Measurements from ENCODE around the gene PPM1B.

Gene PPM1B

GRCh38 chr2:44142306-44142705, 26.4 kb upstream of the PPM1B start:
- no peak for TF ChIP-seq GATA3 (IDR thresholded peaks at IDR 0.05; ENCODE audit: low read depth, low read length)
- no peak for TF ChIP-seq GATA2 (IDR thresholded peaks at IDR 0.05; ENCODE audit: low read depth, low read length)

- TF ChIP-seq GATA2 (IDR thresholded peaks at IDR 0.05; ENCODE audit: low read depth, low read length) (no peak), GATA3 (IDR thresholded peaks at IDR 0.05; ENCODE audit: low read depth, low read length) (no peak)
Measured at GRCh38 chr2:44143701-44144100, 25.0 kb upstream of the PPM1B start.

- TF ChIP-seq GATA3 (IDR thresholded peaks at IDR 0.05; ENCODE audit: low read depth, low read length) (no peak), GATA2 (IDR thresholded peaks at IDR 0.05; ENCODE audit: low read depth, low read length) (no peak)
Measured at GRCh38 chr2:44148999-44149398, 19.7 kb upstream of the PPM1B start.

- no peak for TF ChIP-seq GATA3 (IDR thresholded peaks at IDR 0.05; ENCODE audit: low read depth, low read length)
- no peak for TF ChIP-seq GATA2 (IDR thresholded peaks at IDR 0.05; ENCODE audit: low read depth, low read length)
Measured at GRCh38 chr2:44150473-44150872, 18.2 kb upstream of the PPM1B start.

- TF ChIP-seq GATA3 (IDR thresholded peaks at IDR 0.05; ENCODE audit: low read depth, low read length) (no peak), GATA2 (IDR thresholded peaks at IDR 0.05; ENCODE audit: low read depth, low read length) (no peak)
Measured at GRCh38 chr2:44152865-44153669, 15.6 kb upstream of the PPM1B start.

- no peak for TF ChIP-seq GATA3 (IDR thresholded peaks at IDR 0.05; ENCODE audit: low read depth, low read length)
- TF ChIP-seq GATA2 (IDR thresholded peaks at IDR 0.05; ENCODE audit: low read depth, low read length): no peak
Measured at GRCh38 chr2:44155666-44156446, 12.8 kb upstream of the PPM1B start.

GRCh38 chr2:44163777-44164176, 4.9 kb upstream of the PPM1B start:
- TF ChIP-seq GATA3 (IDR thresholded peaks at IDR 0.05; ENCODE audit: low read depth, low read length) (no peak), GATA2 (IDR thresholded peaks at IDR 0.05; ENCODE audit: low read depth, low read length) (no peak)

GRCh38 chr2:44164617-44165016, 4.1 kb upstream of the PPM1B start:
- TF ChIP-seq GATA2 (IDR thresholded peaks at IDR 0.05; ENCODE audit: low read depth, low read length) (no peak), GATA3 (IDR thresholded peaks at IDR 0.05; ENCODE audit: low read depth, low read length) (no peak)

GRCh38 chr2:44166096-44166495, 2.6 kb upstream of the PPM1B start:
- TF ChIP-seq GATA3 (IDR thresholded peaks at IDR 0.05; ENCODE audit: low read depth, low read length): no peak
- no peak for TF ChIP-seq GATA2 (IDR thresholded peaks at IDR 0.05; ENCODE audit: low read depth, low read length)

GRCh38 chr2:44167311-44167907, 1.3 kb upstream of the PPM1B start:
- TF ChIP-seq GATA2 (IDR thresholded peaks at IDR 0.05; ENCODE audit: low read depth, low read length) (no peak), GATA3 (IDR thresholded peaks at IDR 0.05; ENCODE audit: low read depth, low read length) (no peak)

- no peak for TF ChIP-seq GATA3 (IDR thresholded peaks at IDR 0.05; ENCODE audit: low read depth, low read length)
- no peak for TF ChIP-seq GATA2 (IDR thresholded peaks at IDR 0.05; ENCODE audit: low read depth, low read length)
Measured at GRCh38 chr2:44167908-44168680, 581 bp upstream of the PPM1B start.

GRCh38 chr2:44169155-44169898, 652 bp downstream of the PPM1B start:
- TF ChIP-seq GATA3 (IDR thresholded peaks at IDR 0.05; ENCODE audit: low read depth, low read length) (no peak), GATA2 (IDR thresholded peaks at IDR 0.05; ENCODE audit: low read depth, low read length) (no peak)

- no peak; the same call in 1 of the 2 replicates for TF ChIP-seq GATA3 (IDR thresholded peaks at IDR 0.05; ENCODE audit: low read depth, low read length)
- TF ChIP-seq GATA2 (IDR thresholded peaks at IDR 0.05; ENCODE audit: low read depth, low read length): no peak
Measured at GRCh38 chr2:44170311-44170717, 1.6 kb downstream of the PPM1B start.

All from SH-SY5Y (cell line).